IMR-90 (cell line): Measurements from ENCODE around the gene HBEGF. TPM values are rescaled to one million over a fixed set of nuclear protein-coding genes. Genes with fewer than 3 reads are reported as not detected.

Experiments
- ATAC-seq: fragments of 200-7000 bp; cut with Tn5 transposase; 2 replicates; pipeline ENCODE4 v1.9.1; 2020; ENCODE audit warnings: low read depth, mild to moderate bottlenecking, moderate library complexity
- BruUV-seq: library from RNA; stranded (reverse); fragments of 400-500 nt; replicated peaks from 2 replicates; lab custom pipeline; 2021; lab: Mats Ljungman, UMichigan
- CTCF ChIA-PET: fragments of 300-600 bp; formaldehyde crosslinking; extraction: SDS; loops from one replicate; lab custom pipeline; 2021; ENCODE audit warnings: antibody characterized with exemption; lab: Yijun Ruan, JAX
- POLR2A ChIA-PET: fragments of 300-600 bp; sonication (Branson Sonifier 250); formaldehyde crosslinking; loops from one replicate; lab custom pipeline; 2022; ENCODE audit warnings: antibody characterized with exemption; ENCODE audit not compliant: unreplicated experiment; lab: Charles Lee
- DNase-seq: peaks from one replicate; pipeline ENCODE4 v3.0.0; 2013
- H2AFZ ChIP-seq: replicated peaks from 2 replicates; pipeline ENCODE3; 2013; ENCODE audit warnings: low read length, mild to moderate bottlenecking; ENCODE audit not compliant: poor library complexity
- H2AK5ac ChIP-seq: 2 replicates; pipeline ENCODE4 v1.6.1; 2013; ENCODE audit warnings: low read depth, low read length, inconsistent platforms
- H2AK9ac ChIP-seq: replicated peaks from 2 replicates; pipeline ENCODE3; 2013; ENCODE audit warnings: mild to moderate bottlenecking, low read depth, low read length, moderate library complexity; ENCODE audit not compliant: poor library complexity
- H2BK120ac ChIP-seq: 2 replicates; pipeline ENCODE4 v1.6.1; 2013; ENCODE audit warnings: low read depth, low read length, inconsistent platforms
- H2BK15ac ChIP-seq: 3 replicates; pipeline ENCODE4 v1.6.1; 2013; ENCODE audit warnings: low read depth, low read length, inconsistent platforms
- H2BK20ac ChIP-seq: 2 replicates; pipeline ENCODE4 v1.6.1; 2013; ENCODE audit warnings: low read depth, mild to moderate bottlenecking, inconsistent platforms, low read length, moderate library complexity
- H2BK5ac ChIP-seq: 2 replicates; pipeline ENCODE4 v1.6.1; 2013; ENCODE audit warnings: mild to moderate bottlenecking, low read depth, low read length, inconsistent platforms; ENCODE audit not compliant: poor library complexity, severe bottlenecking
- H3K14ac ChIP-seq: replicated peaks from 2 replicates; pipeline ENCODE4 v1.6.1; 2013; ENCODE audit warnings: low read depth, low read length, inconsistent platforms
- H3K18ac ChIP-seq: 2 replicates; pipeline ENCODE4 v1.6.1; 2013; ENCODE audit warnings: low read depth, low read length, control low read depth
- H3K23ac ChIP-seq: 2 replicates; pipeline ENCODE4 v1.6.1; 2013; ENCODE audit warnings: low read depth, low read length, inconsistent platforms
- H3K27ac ChIP-seq: 2 replicates; pipeline ENCODE4 v1.5.1; 2013; ENCODE audit warnings: mild to moderate bottlenecking, control low read depth, low read length; ENCODE audit not compliant: insufficient read depth
- H3K27me3 ChIP-seq: 2 replicates; pipeline ENCODE4 v1.6.1; 2013; ENCODE audit warnings: low read length; ENCODE audit not compliant: control insufficient read depth, insufficient read depth
- H3K36me3 ChIP-seq: 2 replicates; pipeline ENCODE4 v1.6.1; 2013; ENCODE audit warnings: low read length, mixed read lengths; ENCODE audit not compliant: control insufficient read depth, insufficient read depth
- H3K4ac ChIP-seq: 2 replicates; pipeline ENCODE4 v1.6.1; 2013; ENCODE audit warnings: low read depth, low read length, inconsistent platforms
- H3K4me1 ChIP-seq: 2 replicates; pipeline ENCODE4 v1.6.1; 2013; ENCODE audit warnings: low read length, mixed read lengths; ENCODE audit not compliant: control insufficient read depth, insufficient read depth
- H3K4me2 ChIP-seq: 2 replicates; pipeline ENCODE4 v1.6.1; 2013; ENCODE audit warnings: low read depth, mild to moderate bottlenecking, control low read depth, low read length, moderate library complexity
- H3K4me3 ChIP-seq: 2 replicates; pipeline ENCODE4 v1.5.1; 2013; ENCODE audit warnings: low read depth, mild to moderate bottlenecking, control low read depth, low read length, moderate library complexity; ENCODE audit not compliant: insufficient read depth
- H3K56ac ChIP-seq: 2 replicates; pipeline ENCODE4 v1.6.1; 2013; ENCODE audit warnings: low read length, inconsistent platforms; ENCODE audit not compliant: insufficient read depth; ENCODE audit errors: extremely low read depth
- H3K79me1 ChIP-seq, 2 experiments: 2 replicates each; pipeline ENCODE4 v1.6.1; 2013; ENCODE audit warnings: low read length in 2 of 2, inconsistent platforms in 1 of 2, low read depth in 1 of 2
- H3K9ac ChIP-seq: 2 replicates; pipeline ENCODE4 v1.6.1; 2013; ENCODE audit warnings: low read depth, low read length, control low read depth
- H3K9me1 ChIP-seq: 2 replicates; pipeline ENCODE4 v1.6.1; 2013; ENCODE audit warnings: low read length, inconsistent platforms; ENCODE audit not compliant: insufficient read depth
- H3K9me3 ChIP-seq: 2 replicates; pipeline ENCODE4 v1.6.1; 2013; ENCODE audit warnings: low read length; ENCODE audit not compliant: control insufficient read depth, insufficient read depth
- H4K20me1 ChIP-seq: 2 replicates; pipeline ENCODE4 v1.6.1; 2013; ENCODE audit warnings: low read length, inconsistent platforms; ENCODE audit not compliant: insufficient read depth
- H4K5ac ChIP-seq: 2 replicates; pipeline ENCODE4 v1.6.1; 2013; ENCODE audit warnings: mild to moderate bottlenecking, low read depth, low read length, control low read depth
- H4K8ac ChIP-seq, 2 experiments: 2 replicates each; pipeline ENCODE4 v1.6.1; 2013; ENCODE audit warnings: low read depth in 2 of 2, low read length in 2 of 2, control low read depth in 1 of 2, inconsistent platforms in 1 of 2
- H4K91ac ChIP-seq: 2 replicates; pipeline ENCODE4 v1.6.1; 2013; ENCODE audit warnings: low read depth, low read length, inconsistent platforms; ENCODE audit not compliant: insufficient read depth
- BHLHE40 ChIP-seq: fragments of 150-350 bp; IDR thresholded peaks from 2 replicates; pipeline ENCODE4 v1.6.1; 2016; ENCODE audit warnings: mild to moderate bottlenecking, low read depth, low read length
- CEBPB ChIP-seq: IDR thresholded peaks from 2 replicates; pipeline ENCODE4 v1.6.1; 2012; ENCODE audit warnings: low read depth, low read length, improper control_type of control experiment
- CHD1 ChIP-seq: IDR thresholded peaks from 2 replicates; pipeline ENCODE4 v1.6.1; 2012; ENCODE audit warnings: low read depth, low read length, improper control_type of control experiment
- FOS ChIP-seq: fragments of 150-350 bp; IDR thresholded peaks from 2 replicates; pipeline ENCODE4 v1.6.1; 2016; ENCODE audit warnings: low read depth, low read length
- MAZ ChIP-seq: IDR thresholded peaks from 2 replicates; pipeline ENCODE4 v1.6.1; 2012; ENCODE audit warnings: low read depth, mild to moderate bottlenecking, low read length, improper control_type of control experiment, moderate library complexity, borderline replicate concordance
- MXI1 ChIP-seq: IDR thresholded peaks from 2 replicates; pipeline ENCODE4 v1.6.1; 2012; ENCODE audit warnings: low read depth, mild to moderate bottlenecking, low read length, moderate library complexity, borderline replicate concordance
- NFE2L2 ChIP-seq: fragments of 150-350 bp; IDR thresholded peaks from 2 replicates; pipeline ENCODE4 v1.6.1; 2016; ENCODE audit warnings: low read depth, mild to moderate bottlenecking, low read length
- POLR2A ChIP-seq: IDR thresholded peaks from 2 replicates; pipeline ENCODE4 v1.6.1; 2012; ENCODE audit warnings: mild to moderate bottlenecking, low read depth, low read length
- RAD21 ChIP-seq: IDR thresholded peaks from 2 replicates; pipeline ENCODE4 v1.6.1; 2012; ENCODE audit warnings: low read length, improper control_type of control experiment
- WGBS, 2 experiments: methylation state at CpG; one replicate each; pipeline versions ENCODE4 v1.1.5 to v1.1.7; 2013; ENCODE audit warnings: missing lambda C conversion rate in 2 of 2; ENCODE audit not compliant: insufficient read length in 1 of 2; ENCODE audit errors: extremely low coverage in 2 of 2; 5-methylcytosine and 5-hydroxymethylcytosine counted together
- dilution Hi-C: fragments of 300-500 bp; cut with HindIII; formaldehyde crosslinking; loops from one replicate; pipeline ENCODE4 v1.14.3; 2018; ENCODE audit warnings: low sequenced_read_pairs; ENCODE audit not compliant: unreplicated experiment
- in situ Hi-C: fragments of 300-500 bp; cut with MboI; formaldehyde crosslinking; loops from 3 replicates; pipeline ENCODE4 v1.14.3; 2019; ENCODE audit warnings: low sequenced_read_pairs, inconsistent platforms, mixed read lengths
- intact Hi-C: fragments of 100-400 bp; cut with micrococcal nuclease; formaldehyde crosslinking; loops from 2 replicates; pipeline ENCODE4 v1.10.0; 2022
- polyA plus RNA-seq, 3 experiments: library from polyadenylated mRNA; depleted of rRNA; stranded (reverse); fragments of >200 nt; gene quantifications; 2 replicates each; pipeline ENCODE4 v1.2.3, GENCODE V29; 2012; ENCODE audit warnings: low replicate concordance in 1 of 3
- total RNA-seq: library from RNA; depleted of rRNA; stranded (reverse); fragments of >200 nt; gene quantifications from 2 replicates; pipeline ENCODE4 v1.2.3, GENCODE V29; 2012
- TF ChIP-seq, protein P1 (sequence below): conservative IDR thresholded peaks from 2 replicates; pipeline ENCODE4 v1.5.1; 2012; ENCODE audit warnings: mild to moderate bottlenecking, low read depth, low read length, improper control_type of control experiment
- TF ChIP-seq, protein P2 (sequence below): fragments of 150-350 bp; IDR thresholded peaks from 2 replicates; pipeline ENCODE4 v1.6.1; 2016; ENCODE audit warnings: low read depth, mild to moderate bottlenecking, low read length, moderate library complexity, borderline replicate concordance
- TF ChIP-seq, protein P3 (sequence below): fragments of 150-350 bp; IDR thresholded peaks from 2 replicates; pipeline ENCODE4 v1.6.1; 2017; ENCODE audit warnings: mild to moderate bottlenecking, antibody characterized with exemption, low read length, low read depth

Gene HBEGF
- total and polyA plus RNA-seq, 2 of the 4 experiments (the other 2 are of a cell fraction) = 18.8 to 36.1 TPM

- no peak overlapping the region for H3K4me3 ChIP-seq
- H2BK20ac ChIP-seq = peak overlapping the region; percentile 45; the same call in 1 of the 2 replicates
- no peaks in the 10 kb centered on the region for H4K20me1 ChIP-seq
- intact Hi-C loops (no loop called here), in situ Hi-C loops (no loop called here), dilution Hi-C loops (no loop called here)
- TF ChIP-seq, protein P1, sequence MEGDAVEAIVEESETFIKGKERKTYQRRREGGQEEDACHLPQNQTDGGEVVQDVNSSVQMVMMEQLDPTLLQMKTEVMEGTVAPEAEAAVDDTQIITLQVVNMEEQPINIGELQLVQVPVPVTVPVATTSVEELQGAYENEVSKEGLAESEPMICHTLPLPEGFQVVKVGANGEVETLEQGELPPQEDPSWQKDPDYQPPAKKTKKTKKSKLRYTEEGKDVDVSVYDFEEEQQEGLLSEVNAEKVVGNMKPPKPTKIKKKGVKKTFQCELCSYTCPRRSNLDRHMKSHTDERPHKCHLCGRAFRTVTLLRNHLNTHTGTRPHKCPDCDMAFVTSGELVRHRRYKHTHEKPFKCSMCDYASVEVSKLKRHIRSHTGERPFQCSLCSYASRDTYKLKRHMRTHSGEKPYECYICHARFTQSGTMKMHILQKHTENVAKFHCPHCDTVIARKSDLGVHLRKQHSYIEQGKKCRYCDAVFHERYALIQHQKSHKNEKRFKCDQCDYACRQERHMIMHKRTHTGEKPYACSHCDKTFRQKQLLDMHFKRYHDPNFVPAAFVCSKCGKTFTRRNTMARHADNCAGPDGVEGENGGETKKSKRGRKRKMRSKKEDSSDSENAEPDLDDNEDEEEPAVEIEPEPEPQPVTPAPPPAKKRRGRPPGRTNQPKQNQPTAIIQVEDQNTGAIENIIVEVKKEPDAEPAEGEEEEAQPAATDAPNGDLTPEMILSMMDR = no peak
- TF ChIP-seq RAD21 (no peak), BHLHE40 (no peak), CHD1 (no peak), FOS (no peak), CEBPB (no peak; the same call in 1 of the 2 replicates), MXI1 (no peak), POLR2A (no peak), NFE2L2 (no peak), MAZ (no peak)
- TF ChIP-seq, protein P2, sequence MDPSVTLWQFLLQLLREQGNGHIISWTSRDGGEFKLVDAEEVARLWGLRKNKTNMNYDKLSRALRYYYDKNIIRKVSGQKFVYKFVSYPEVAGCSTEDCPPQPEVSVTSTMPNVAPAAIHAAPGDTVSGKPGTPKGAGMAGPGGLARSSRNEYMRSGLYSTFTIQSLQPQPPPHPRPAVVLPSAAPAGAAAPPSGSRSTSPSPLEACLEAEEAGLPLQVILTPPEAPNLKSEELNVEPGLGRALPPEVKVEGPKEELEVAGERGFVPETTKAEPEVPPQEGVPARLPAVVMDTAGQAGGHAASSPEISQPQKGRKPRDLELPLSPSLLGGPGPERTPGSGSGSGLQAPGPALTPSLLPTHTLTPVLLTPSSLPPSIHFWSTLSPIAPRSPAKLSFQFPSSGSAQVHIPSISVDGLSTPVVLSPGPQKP = no peak
- TF ChIP-seq, protein P3, sequence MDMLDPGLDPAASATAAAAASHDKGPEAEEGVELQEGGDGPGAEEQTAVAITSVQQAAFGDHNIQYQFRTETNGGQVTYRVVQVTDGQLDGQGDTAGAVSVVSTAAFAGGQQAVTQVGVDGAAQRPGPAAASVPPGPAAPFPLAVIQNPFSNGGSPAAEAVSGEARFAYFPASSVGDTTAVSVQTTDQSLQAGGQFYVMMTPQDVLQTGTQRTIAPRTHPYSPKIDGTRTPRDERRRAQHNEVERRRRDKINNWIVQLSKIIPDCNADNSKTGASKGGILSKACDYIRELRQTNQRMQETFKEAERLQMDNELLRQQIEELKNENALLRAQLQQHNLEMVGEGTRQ = no peak
- peaks cover 12% of the 10 kb centered on the region for H3K9me1 ChIP-seq
- peak overlapping the region; percentile 25 for H2BK5ac ChIP-seq
- H3K14ac ChIP-seq = no peak overlapping the region
- H4K8ac ChIP-seq = 0 out of 4 replicates have a peak overlapping the region, but pooled peaks of 1 of the 2 experiments have one; percentile 22
- no peaks in the 10 kb centered on the region for H3K27me3 ChIP-seq
- peak overlapping the region; percentile 7; the same call in 1 of the 2 replicates for H4K91ac ChIP-seq
- H3K79me1 ChIP-seq = no peaks in the 10 kb centered on the region
- no peaks in the 10 kb centered on the region for H3K9me3 ChIP-seq
- BruUV-seq = no TSS peak
- 0 out of 2 replicates have a peak overlapping the region, but pooled peaks have one; percentile 33 for H2BK120ac ChIP-seq
- no peak overlapping the region for H2AFZ ChIP-seq
- peak overlapping the region; percentile 57 for H3K27ac ChIP-seq
- H3K36me3 ChIP-seq = no peaks in the 10 kb centered on the region
- peaks cover 10% of the 10 kb centered on the region for H3K4me1 ChIP-seq
- no peak overlapping the region; the same call in 1 of the 2 replicates for H4K5ac ChIP-seq
- 0 out of 2 replicates have a peak overlapping the region, but pooled peaks have one; percentile 21 for H3K23ac ChIP-seq
- peak overlapping the region; percentile 90 for H2AK5ac ChIP-seq
- peak overlapping the region; percentile 84; the same call in 2 of the 3 replicates for H2BK15ac ChIP-seq
- POLR2A ChIA-PET = interaction anchor here (0.5 kb wide), 1 partner anchor 7 kb away, joined by 5 read pairs; no protein-coding TSS in a partner anchor
- H3K56ac ChIP-seq = no peak overlapping the region
- no peak for DNase-seq
- WGBS, 2 experiments = no CpG with 5 or more reads among the region's 7 CpGs
- no peak for ATAC-seq
- peak overlapping the region; percentile 24; the same call in 1 of the 2 replicates for H3K4ac ChIP-seq
- no peak overlapping the region for H3K9ac ChIP-seq
- H2AK9ac ChIP-seq = no peak overlapping the region
- H3K4me2 ChIP-seq = no peak overlapping the region
- CTCF ChIA-PET = no interaction called here
- 0 out of 2 replicates have a peak overlapping the region, but pooled peaks have one; percentile 53 for H3K18ac ChIP-seq
These were observed 33.6 kb downstream of the HBEGF start for GRCh38 chr5:140312791-140313189.
